Right lobe of liver (tissue), 4 donors: ENCODE data around the gene SAP130.

ENCODE experiments used
- CTCF ChIP-seq, 4 donors: fragments of 200-600 bp in 3 of 4; fragments of 450-650 bp in 1 of 4; IDR thresholded peaks; one replicate each; pipeline versions ENCODE4 v1.5.1 to v1.8.0; 2016 to 2022; ENCODE audit warnings: antibody characterized with exemption in 4 of 4, mild to moderate bottlenecking in 2 of 4
- POLR2A ChIP-seq: fragments of 450-650 bp; IDR thresholded peaks from one replicate; pipeline ENCODE4 v1.6.1; 2017; ENCODE audit warnings: antibody characterized with exemption, mild to moderate bottlenecking
- donor health status: DM: no; HTN: no; CAD: no.
- donor health status: DM: no; HTN: no; CAD: no.
- donor health status: DM: no; HTN: yes; CAD: no.

GRCh38 chr2:128032092-128032491 is 4.2 kb upstream of the SAP130 start:
- no peak for TF ChIP-seq POLR2A
- TF ChIP-seq CTCF (IDR thresholded peaks at IDR 0.05), result no peak
